ENCODE results near the gene C1RL. TPM values are rescaled to one million over a fixed set of nuclear protein-coding genes. Genes with fewer than 3 reads are reported as not detected.

The C1RL gene
- total RNA-seq, 2 donors from 2014 or later, result 48.2 to 86.2 TPM

- no peak overlapping the region for H3K27ac ChIP-seq
- TF ChIP-seq POLR2AphosphoS5 (IDR thresholded peaks at IDR 0.05) (no peak), CTCF (IDR thresholded peaks at IDR 0.05) (no peak), POLR2A (IDR thresholded peaks at IDR 0.05) (no peak)
- H3K4me3 ChIP-seq, result no peak overlapping the region
- DNase-seq (ENCODE audit: low spot score), result no peak
- 79% methylated on average over 3 of the region's 3 CpGs for WGBS
- H3K4me1 ChIP-seq (replicated peaks), result no peaks in the 10 kb centered on the region
- no peaks in the 10 kb centered on the region for H3K36me3 ChIP-seq
- intact Hi-C loops (cut with DNase I), result no loop called here
- H3K9me3 ChIP-seq, result no peaks in the 10 kb centered on the region
- no peaks in the 10 kb centered on the region for H3K27me3 ChIP-seq (replicated peaks; ENCODE audit: insufficient read depth)
Observed at GRCh38 chr12:7102582-7102981, 6.4 kb downstream of the C1RL start.

GRCh38 chr12:7101694-7102131 is 7.3 kb downstream of the C1RL start:
- TF ChIP-seq CTCF (IDR thresholded peaks at IDR 0.05), result no peak
- no peak for TF ChIP-seq POLR2A (IDR thresholded peaks at IDR 0.05)
- TF ChIP-seq POLR2AphosphoS5 (IDR thresholded peaks at IDR 0.05), result no peak
- WGBS, result 77% methylated on average over 10 of the region's 10 CpGs
- no peak for DNase-seq (ENCODE audit: low spot score)
- intact Hi-C loops (cut with DNase I), result no loop called here
- H3K36me3 ChIP-seq, result no peaks in the 10 kb centered on the region
- H3K4me1 ChIP-seq (replicated peaks), result no peaks in the 10 kb centered on the region
- H3K27ac ChIP-seq, result no peak overlapping the region
- H3K4me3 ChIP-seq, result no peak overlapping the region
- H3K9me3 ChIP-seq, result no peaks in the 10 kb centered on the region
- H3K27me3 ChIP-seq (replicated peaks; ENCODE audit: insufficient read depth), result no peaks in the 10 kb centered on the region

- no peak for DNase-seq (ENCODE audit: low spot score)
- no peak for TF ChIP-seq POLR2A (IDR thresholded peaks at IDR 0.05)
- no peak for TF ChIP-seq CTCF (IDR thresholded peaks at IDR 0.05)
- no peak for TF ChIP-seq POLR2AphosphoS5 (IDR thresholded peaks at IDR 0.05)
- H3K36me3 ChIP-seq, result no peaks in the 10 kb centered on the region
- H3K27ac ChIP-seq, result no peak overlapping the region
- 89% methylated on average over 4 of the region's 4 CpGs for WGBS
- no peaks in the 10 kb centered on the region for H3K27me3 ChIP-seq (replicated peaks; ENCODE audit: insufficient read depth)
- no peaks in the 10 kb centered on the region for H3K9me3 ChIP-seq
- intact Hi-C loops (cut with DNase I), result no loop called here
- H3K4me3 ChIP-seq, result no peak overlapping the region
- H3K4me1 ChIP-seq (replicated peaks), result no peaks in the 10 kb centered on the region
Observed at GRCh38 chr12:7101047-7101693, 7.8 kb downstream of the C1RL start.

- TF ChIP-seq CTCF (IDR thresholded peaks at IDR 0.05), result no peak
- no peak for TF ChIP-seq POLR2AphosphoS5 (IDR thresholded peaks at IDR 0.05)
- TF ChIP-seq POLR2A (IDR thresholded peaks at IDR 0.05), result no peak
- no peak for DNase-seq (ENCODE audit: low spot score)
- no peaks in the 10 kb centered on the region for H3K27me3 ChIP-seq (replicated peaks; ENCODE audit: insufficient read depth)
- intact Hi-C loops (cut with DNase I), result no loop called here
- H3K4me1 ChIP-seq (replicated peaks), result no peaks in the 10 kb centered on the region
- 70% methylated on average over 4 of the region's 4 CpGs for WGBS
- H3K4me3 ChIP-seq, result no peak overlapping the region
- no peak overlapping the region for H3K27ac ChIP-seq
- H3K36me3 ChIP-seq, result no peaks in the 10 kb centered on the region
- H3K9me3 ChIP-seq, result no peaks in the 10 kb centered on the region
Observed at GRCh38 chr12:7100239-7100638, 8.8 kb downstream of the C1RL start.

- WGBS, result 88% methylated on average over 9 of the region's 9 CpGs
- H3K4me1 ChIP-seq (replicated peaks), result no peaks in the 10 kb centered on the region
- intact Hi-C loops (cut with DNase I), result no loop called here
- H3K27me3 ChIP-seq (replicated peaks; ENCODE audit: insufficient read depth), result no peaks in the 10 kb centered on the region
- H3K9me3 ChIP-seq, result no peaks in the 10 kb centered on the region
- TF ChIP-seq CTCF (IDR thresholded peaks at IDR 0.05) (no peak), POLR2AphosphoS5 (IDR thresholded peaks at IDR 0.05) (no peak), POLR2A (IDR thresholded peaks at IDR 0.05) (no peak)
- no peaks in the 10 kb centered on the region for H3K36me3 ChIP-seq
- no peak overlapping the region for H3K27ac ChIP-seq
- no peak for DNase-seq (ENCODE audit: low spot score)
- H3K4me3 ChIP-seq, result no peak overlapping the region
Observed at GRCh38 chr12:7099290-7099996, 9.6 kb downstream of the C1RL start.
